Measurements from ENCODE around the gene LRRC14B. TPM values are rescaled to one million over a fixed set of nuclear protein-coding genes. Genes with fewer than 3 reads are reported as not detected.

The LRRC14B gene
- not detected in 2 replicates for total RNA-seq

- no peak for DNase-seq (ENCODE audit: low read depth)
Observed at GRCh38 chr5:191036-191948, at the start of gene LRRC14B. LRRC14B (plus strand) TSS chr5:191495; CDS start chr5:191539, 44 bp downstream.

GRCh38 chr5:141761-142160 is 49.5 kb upstream of the LRRC14B start:
- DNase-seq (ENCODE audit: low read depth), result no peak

- DNase-seq (ENCODE audit: low read depth), result no peak
Observed at GRCh38 chr5:142246-142810, 49.0 kb upstream of the LRRC14B start.

GRCh38 chr5:143041-143440 is 48.3 kb upstream of the LRRC14B start:
- DNase-seq (ENCODE audit: low read depth), result no peak

- DNase-seq (ENCODE audit: low read depth), result no peak
Observed at GRCh38 chr5:144941-145340, 46.4 kb upstream of the LRRC14B start.

GRCh38 chr5:145585-146323 is 45.5 kb upstream of the LRRC14B start:
- DNase-seq (ENCODE audit: low read depth), result no peak

GRCh38 chr5:147751-148150 is 43.5 kb upstream of the LRRC14B start:
- no peak for DNase-seq (ENCODE audit: low read depth)

- DNase-seq (ENCODE audit: low read depth), result no peak
Observed at GRCh38 chr5:149745-150485, 41.4 kb upstream of the LRRC14B start.

- DNase-seq (ENCODE audit: low read depth), result no peak
Observed at GRCh38 chr5:150746-151145, 40.5 kb upstream of the LRRC14B start.

GRCh38 chr5:152077-152476 is 39.2 kb upstream of the LRRC14B start:
- DNase-seq (ENCODE audit: low read depth), result no peak

GRCh38 chr5:153256-153655 is 38.0 kb upstream of the LRRC14B start:
- DNase-seq (ENCODE audit: low read depth), result no peak

- DNase-seq (ENCODE audit: low read depth), result no peak
Observed at GRCh38 chr5:154236-154635, 37.1 kb upstream of the LRRC14B start.

- DNase-seq (ENCODE audit: low read depth), result no peak
Observed at GRCh38 chr5:154826-155225, 36.5 kb upstream of the LRRC14B start.

- DNase-seq (ENCODE audit: low read depth), result no peak
Observed at GRCh38 chr5:155651-156410, 35.5 kb upstream of the LRRC14B start.

- DNase-seq (ENCODE audit: low read depth), result no peak
Observed at GRCh38 chr5:156411-157072, 34.8 kb upstream of the LRRC14B start.

GRCh38 chr5:157126-157715 is 34.1 kb upstream of the LRRC14B start:
- no peak for DNase-seq (ENCODE audit: low read depth)

- DNase-seq (ENCODE audit: low read depth), result no peak
Observed at GRCh38 chr5:157801-158200, 33.5 kb upstream of the LRRC14B start.

- DNase-seq (ENCODE audit: low read depth), result no peak
Observed at GRCh38 chr5:158807-159447, 32.4 kb upstream of the LRRC14B start.

- DNase-seq (ENCODE audit: low read depth), result no peak
Observed at GRCh38 chr5:159448-160172, 31.7 kb upstream of the LRRC14B start.
